Astrocyte of the cerebellum (primary cell): ENCODE data around the gene SLAMF7.
"Not testable (repeated sequence)": the region's sequence is repeated elsewhere in the genome, so short reads cannot be mapped to it uniquely, and the experiment has no call there.

Source experiments
- DNase-seq: peaks from one replicate; pipeline ENCODE4 v3.0.0-alpha.2; 2011; ENCODE audit warnings: low read depth
- H3K4me3 ChIP-seq: 2 replicates; pipeline ENCODE4 v1.5.1; 2011; ENCODE audit warnings: mild to moderate bottlenecking, low read depth, low read length, moderate library complexity
- CTCF ChIP-seq: IDR thresholded peaks from 2 replicates; pipeline ENCODE4 v1.5.1; 2012; ENCODE audit warnings: low read length, low read depth, moderate library complexity, mild to moderate bottlenecking; ENCODE audit errors: missing control alignments
- in situ Hi-C: cut with HindIII; loops from 2 replicates; pipeline ENCODE4 v1.10.0; 2017; ENCODE audit warnings: low sequenced_read_pairs

SLAMF7 gene

DNA sequence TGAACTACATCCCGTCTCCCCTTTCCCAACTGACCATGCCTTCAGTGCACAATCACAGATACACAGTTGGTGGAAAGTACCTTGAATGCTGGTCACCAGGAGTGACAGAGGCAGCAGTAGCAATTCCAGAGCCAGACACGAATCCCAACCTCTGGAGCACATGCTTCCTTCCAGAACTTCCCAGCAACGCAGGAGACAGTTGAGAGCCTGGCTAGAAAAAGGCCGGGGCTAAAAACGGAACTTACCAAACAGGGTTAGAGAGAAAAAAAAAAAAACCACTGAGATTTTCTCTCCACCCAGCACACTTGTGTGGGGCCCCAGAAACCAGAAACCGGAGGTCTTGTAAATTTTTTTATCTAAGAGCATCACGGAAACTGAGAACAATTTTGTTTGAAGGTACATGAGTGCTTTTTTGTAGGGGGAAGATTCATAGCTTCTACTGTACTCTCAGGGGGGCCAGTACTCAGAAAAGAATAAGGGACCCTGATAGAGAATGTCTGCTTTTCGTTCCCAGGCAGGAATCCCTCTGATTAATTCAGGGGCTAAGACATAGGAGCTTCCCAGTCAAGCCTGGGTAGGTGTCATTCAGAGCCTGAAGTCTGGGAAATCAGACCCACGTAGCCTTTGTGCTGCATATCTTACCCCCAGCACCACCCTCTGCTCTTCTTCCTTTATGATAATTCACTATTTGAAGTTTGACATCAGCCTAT is 27.3 kb upstream of the SLAMF7 start, which contains the start of gene CD48:
TSS of gene CD48 (minus strand) at position 221 of the 710 bp plus-strand sequence. CDS start at position 162, 59 bp downstream.
- in situ Hi-C loops, result no loop called here
- TF ChIP-seq CTCF, result no peak
- DNase-seq, result no peak
- H3K4me3 ChIP-seq, result no peak within 1 kb of the TSS

- H3K4me3 ChIP-seq, DNase-seq, in situ Hi-C loops: not testable (repeated sequence)
Observed at GRCh38 chr1:160712525-160713080, 26.4 kb upstream of the SLAMF7 start.

DNA sequence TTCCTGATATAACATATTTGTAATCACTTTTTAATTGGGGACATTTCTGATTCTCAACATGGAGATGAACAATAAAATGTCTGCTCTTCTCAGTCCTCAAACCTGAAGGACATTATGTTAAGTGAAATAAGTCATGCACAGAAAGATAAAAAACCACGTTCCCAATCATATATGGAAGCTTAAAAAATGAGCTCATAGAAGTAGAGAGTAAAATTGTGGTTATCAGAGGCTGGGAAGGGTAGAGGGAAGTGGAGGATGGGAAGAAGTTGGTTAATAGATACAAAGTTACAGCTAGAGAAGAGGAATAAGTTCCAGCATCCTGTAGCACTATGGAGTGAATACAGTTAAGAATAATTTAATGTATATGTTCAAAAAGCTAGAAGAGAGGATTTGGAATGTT is 25.9 kb upstream of the SLAMF7 start:
- in situ Hi-C loops, result no loop called here
- H3K4me3 ChIP-seq, result no peak overlapping the region
- DNase-seq, result no peak
- TF ChIP-seq CTCF, result no peak

DNA sequence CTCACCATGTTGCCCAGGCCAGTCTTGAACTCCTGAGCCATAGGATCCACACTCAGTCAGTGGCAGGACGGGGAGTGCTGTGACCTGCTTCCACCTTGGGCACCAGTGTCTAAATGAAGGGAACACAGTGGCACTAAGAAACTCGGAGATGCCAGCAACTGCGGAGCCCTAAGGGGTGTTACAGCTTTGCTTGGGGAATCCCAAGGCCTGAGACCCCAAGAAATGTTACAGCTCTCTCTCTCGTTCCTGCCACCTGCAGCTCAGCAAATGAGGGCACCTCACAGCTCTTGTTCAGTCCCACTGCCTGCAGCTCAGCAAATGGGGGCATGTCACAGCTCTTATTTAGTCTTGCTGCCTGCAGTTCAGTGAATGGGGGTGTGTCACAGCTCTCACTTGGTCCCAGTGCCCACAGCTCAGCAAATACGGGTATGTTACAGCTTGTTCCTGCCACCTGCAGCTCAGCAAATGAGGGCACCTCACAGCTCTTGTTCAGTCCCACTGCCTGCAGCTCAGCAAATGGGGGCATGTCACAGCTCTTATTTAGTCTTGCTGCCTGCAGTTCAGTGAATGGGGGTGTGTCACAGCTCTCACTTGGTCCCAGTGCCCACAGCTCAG is 24.9 kb upstream of the SLAMF7 start:
- DNase-seq, in situ Hi-C loops, H3K4me3 ChIP-seq: not testable (repeated sequence)

- DNase-seq, result no peak
- in situ Hi-C loops, result no loop called here
- TF ChIP-seq CTCF, result no peak
- H3K4me3 ChIP-seq, result no peak overlapping the region
Observed at GRCh38 chr1:160716013-160716412, 23.0 kb upstream of the SLAMF7 start.

- H3K4me3 ChIP-seq, result no peak overlapping the region
- TF ChIP-seq CTCF, result no peak
Observed at GRCh38 chr1:160717306-160717705, 21.7 kb upstream of the SLAMF7 start.

DNA sequence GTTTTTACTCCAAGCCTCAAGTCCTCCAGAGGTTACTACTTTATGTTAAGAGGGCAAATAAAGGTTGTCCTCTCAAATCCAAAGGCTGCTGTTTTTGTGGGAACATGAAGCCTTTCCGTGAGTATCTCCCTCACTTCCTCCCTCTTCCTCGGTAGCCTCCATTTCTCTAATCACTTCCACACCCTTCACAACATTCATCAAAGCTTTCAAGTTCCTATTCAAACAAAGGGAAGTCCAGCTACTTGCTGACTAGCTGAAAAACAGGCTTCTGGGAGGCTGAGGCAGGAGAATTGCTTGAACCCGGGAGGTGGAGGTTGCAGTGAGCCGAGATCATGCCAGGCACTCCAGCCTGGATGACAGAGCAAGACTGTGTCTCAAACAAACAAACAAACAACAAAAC is 20.8 kb upstream of the SLAMF7 start:
- H3K4me3 ChIP-seq, result no peak overlapping the region
- in situ Hi-C loops, result no loop called here
- DNase-seq, result no peak
- no peak for TF ChIP-seq CTCF

More at GRCh38 chr1:160717306-160717705, 21.7 kb upstream of the SLAMF7 start:
- in situ Hi-C loops, result no loop called here
- no peak for DNase-seq
